Caco-2 (cell line): ENCODE results near the gene SPOP. TPM values are rescaled to one million over a fixed set of nuclear protein-coding genes. Genes with fewer than 3 reads are reported as not detected.

Source experiments
- BruUV-seq: library from RNA; stranded (reverse); fragments of 400-500 nt; replicated peaks from 2 replicates; lab custom pipeline; 2021; lab: Mats Ljungman, UMichigan
- CTCF ChIA-PET: fragments of 300-600 bp; sonication (Branson Sonifier 250); formaldehyde crosslinking; loops from one replicate; lab custom pipeline; 2022; ENCODE audit warnings: antibody characterized with exemption; lab: Charles Lee
- POLR2A ChIA-PET: fragments of 300-600 bp; sonication (Branson Sonifier 250); formaldehyde crosslinking; loops from one replicate; lab custom pipeline; 2022; ENCODE audit warnings: antibody characterized with exemption; lab: Charles Lee
- DNase-seq, 2 experiments: peaks; one replicate each; pipeline versions ENCODE4 v3.0.0 to v3.0.0-alpha.2; 2020 to 2022
- H3K27me3 ChIP-seq: replicated peaks from 2 replicates; pipeline ENCODE4 v1.6.0; 2011; ENCODE audit warnings: low read length; ENCODE audit not compliant: control insufficient read depth, insufficient read depth
- H3K36me3 ChIP-seq: 2 replicates; pipeline ENCODE4 v1.5.1; 2011; ENCODE audit warnings: low read length; ENCODE audit not compliant: control insufficient read depth, insufficient read depth
- H3K4me1 ChIP-seq: fragments of 250-450 bp; sonication (Bioruptor Pico); 2 replicates; pipeline ENCODE4 v1.5.1; 2020; ENCODE audit warnings: mild to moderate bottlenecking
- H3K4me3 ChIP-seq: 2 replicates; pipeline ENCODE4 v1.5.1; 2011; ENCODE audit warnings: low read depth, mild to moderate bottlenecking, control low read depth, low read length
- H3K9me3 ChIP-seq: fragments of 250-450 bp; sonication (Bioruptor Pico); 2 replicates; pipeline ENCODE4 v1.5.1; 2020; ENCODE audit warnings: mild to moderate bottlenecking, moderate library complexity
- H3K27ac Mint-ChIP-seq: one replicate; pipeline ENCODE4 v1.8.0; 2022; ENCODE audit warnings: mixed read lengths; ENCODE audit not compliant: unreplicated experiment
- H3K27me3 Mint-ChIP-seq: one replicate; pipeline ENCODE4 v1.8.0; 2022; ENCODE audit warnings: mixed read lengths; ENCODE audit not compliant: insufficient read depth, unreplicated experiment
- H3K36me3 Mint-ChIP-seq: one replicate; pipeline ENCODE4 v1.8.0; 2022; ENCODE audit warnings: mild to moderate bottlenecking, mixed read lengths; ENCODE audit not compliant: insufficient read depth, unreplicated experiment
- H3K4me1 Mint-ChIP-seq: one replicate; pipeline ENCODE4 v1.8.0; 2022; ENCODE audit warnings: low read depth, mixed read lengths; ENCODE audit not compliant: unreplicated experiment
- H3K4me3 Mint-ChIP-seq: one replicate; pipeline ENCODE4 v1.8.0; 2022; ENCODE audit warnings: mild to moderate bottlenecking, moderate library complexity, mixed read lengths; ENCODE audit not compliant: unreplicated experiment
- H3K9me3 Mint-ChIP-seq: one replicate; pipeline ENCODE4 v1.8.0; 2022; ENCODE audit warnings: mixed read lengths; ENCODE audit not compliant: unreplicated experiment
- CTCF ChIP-seq, 2 experiments: fragments of 200-600 bp in 1 of 2; IDR thresholded peaks; 1 replicate in 1 of 2; 2 replicates in 1 of 2; pipeline versions ENCODE4 v1.5.1 to v1.8.0; 2011 to 2022; ENCODE audit warnings: antibody characterized with exemption in 1 of 2, control low read depth in 1 of 2, inconsistent platforms in 1 of 2, low read depth in 1 of 2, low read length in 1 of 2, mild to moderate bottlenecking in 1 of 2, moderate library complexity in 1 of 2; ENCODE audit not compliant: insufficient read depth in 1 of 2, severe bottlenecking in 1 of 2, unreplicated experiment in 1 of 2
- intact Hi-C: fragments of 100-400 bp; cut with micrococcal nuclease; formaldehyde crosslinking; loops from one replicate; pipeline ENCODE4 v1.10.0; 2022; ENCODE audit not compliant: unreplicated experiment
- total RNA-seq: library from RNA; stranded (reverse); gene quantifications from 2 replicates; pipeline ENCODE4 v1.2.3, GENCODE V29; 2022

SPOP gene
- total RNA-seq, 1 experiment from 2014 or later = 70.2 TPM

GRCh38 chr17:49596613-49597244, 81.2 kb downstream of the SPOP start:
- Histone ChIP-seq H3K36me3 (peaks cover 11% of the 10 kb centered on the region), H3K27me3 (no peaks in the 10 kb centered on the region), H3K4me3 (no peak overlapping the region), H3K9me3 (no peaks in the 10 kb centered on the region), H3K4me1 (peaks cover 4% of the 10 kb centered on the region; the same call in 1 of the 2 replicates)
- no peak overlapping the region for H3K27ac Mint-ChIP-seq
- H3K4me3 Mint-ChIP-seq = no peak overlapping the region
- ChIA-PET CTCF (interaction anchor here (0.6 to 2.1 kb wide), 4 partner anchors 27 to 81 kb away, joined by 4 to 14 read pairs (median 10); no protein-coding TSS in a partner anchor), POLR2A (interaction anchor here (0.7 to 1.0 kb wide), 2 partner anchors 22 to 253 kb away, joined by 3 read pairs; no protein-coding TSS in a partner anchor)
- no peaks in the 10 kb centered on the region for H3K9me3 Mint-ChIP-seq
- no peak for DNase-seq
- H3K27me3 Mint-ChIP-seq = no peaks in the 10 kb centered on the region
- no peak for TF ChIP-seq CTCF (IDR thresholded peaks at IDR 0.05; ENCODE audit: insufficient read depth in 1 of 2, low read depth in 1 of 2, low read length in 1 of 2, severe bottlenecking in 1 of 2, unreplicated experiment in 1 of 2)
- H3K4me1 Mint-ChIP-seq = peaks cover 15% of the 10 kb centered on the region
- no TSS peak for BruUV-seq
- H3K36me3 Mint-ChIP-seq = peaks cover 43% of the 10 kb centered on the region
- intact Hi-C loops = no loop called here

GRCh38 chr17:49595980-49596379, 81.9 kb downstream of the SPOP start:
- H3K27ac Mint-ChIP-seq = no peak overlapping the region
- TF ChIP-seq CTCF (IDR thresholded peaks at IDR 0.05; ENCODE audit: insufficient read depth in 1 of 2, low read depth in 1 of 2, low read length in 1 of 2, severe bottlenecking in 1 of 2, unreplicated experiment in 1 of 2) = no peak
- Histone ChIP-seq H3K4me1 (peaks cover 4% of the 10 kb centered on the region; the same call in 1 of the 2 replicates), H3K36me3 (peaks cover 9% of the 10 kb centered on the region), H3K27me3 (no peaks in the 10 kb centered on the region), H3K9me3 (no peaks in the 10 kb centered on the region), H3K4me3 (no peak overlapping the region)
- no peak for DNase-seq
- no peak overlapping the region for H3K4me3 Mint-ChIP-seq
- no peaks in the 10 kb centered on the region for H3K27me3 Mint-ChIP-seq
- peaks cover 35% of the 10 kb centered on the region for H3K36me3 Mint-ChIP-seq
- POLR2A ChIA-PET = no interaction called here
- intact Hi-C loops = no loop called here
- peaks cover 15% of the 10 kb centered on the region for H3K4me1 Mint-ChIP-seq
- no peaks in the 10 kb centered on the region for H3K9me3 Mint-ChIP-seq
- BruUV-seq = no TSS peak
- CTCF ChIA-PET = interaction anchor here (2.0 to 2.1 kb wide), 3 partner anchors 26 to 81 kb away, joined by 6 to 14 read pairs (median 13); no protein-coding TSS in a partner anchor

- no peak for TF ChIP-seq CTCF (IDR thresholded peaks at IDR 0.05; ENCODE audit: insufficient read depth in 1 of 2, low read depth in 1 of 2, low read length in 1 of 2, severe bottlenecking in 1 of 2, unreplicated experiment in 1 of 2)
- Histone ChIP-seq H3K27me3 (no peaks in the 10 kb centered on the region), H3K9me3 (no peaks in the 10 kb centered on the region), H3K4me3 (no peak overlapping the region), H3K36me3 (peaks cover 6% of the 10 kb centered on the region; the same call in 1 of the 2 replicates), H3K4me1 (peaks cover 4% of the 10 kb centered on the region; the same call in 1 of the 2 replicates)
- Mint-ChIP-seq H3K27me3 (no peaks in the 10 kb centered on the region), H3K36me3 (peaks cover 29% of the 10 kb centered on the region), H3K9me3 (no peaks in the 10 kb centered on the region), H3K27ac (no peak overlapping the region), H3K4me3 (no peak overlapping the region), H3K4me1 (peaks cover 15% of the 10 kb centered on the region)
- CTCF ChIA-PET = interaction anchor here (0.9 to 2.0 kb wide), 4 partner anchors 24 to 39 kb away, joined by 3 to 6 read pairs (median 3); no protein-coding TSS in a partner anchor
- intact Hi-C loops = no loop called here
- no TSS peak for BruUV-seq
- DNase-seq = no peak
- POLR2A ChIA-PET = interaction anchor here (0.5 to 0.6 kb wide), 2 partner anchors 82 to 179 kb away, joined by 4 to 6 read pairs; no protein-coding TSS in a partner anchor
Observed at GRCh38 chr17:49595328-49595727, 82.6 kb downstream of the SPOP start.
